ENCODE data around the gene UGT2B11.

DNA sequence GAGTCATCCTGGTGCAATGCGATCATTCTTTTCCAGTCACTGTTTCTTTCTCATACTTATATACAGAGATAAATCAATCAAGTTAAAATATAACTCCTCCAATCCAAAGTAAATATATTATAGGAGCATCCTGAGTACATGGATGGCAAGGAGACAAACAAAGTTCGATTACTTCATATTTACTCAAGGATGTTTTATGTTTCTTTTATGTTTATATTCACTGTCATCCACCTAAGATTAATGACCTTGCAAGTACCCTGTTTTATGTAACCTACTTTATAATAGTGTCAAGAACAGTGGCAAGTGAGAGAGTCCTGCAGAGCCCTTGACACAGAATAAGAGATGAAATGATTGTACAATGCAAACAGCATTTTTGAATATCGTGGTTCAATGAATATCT, at the start of gene UGT2B11:
- TF ChIP-seq POLR2A (IDR thresholded peaks at IDR 0.05) = no peak
- TF ChIP-seq, protein P1, sequence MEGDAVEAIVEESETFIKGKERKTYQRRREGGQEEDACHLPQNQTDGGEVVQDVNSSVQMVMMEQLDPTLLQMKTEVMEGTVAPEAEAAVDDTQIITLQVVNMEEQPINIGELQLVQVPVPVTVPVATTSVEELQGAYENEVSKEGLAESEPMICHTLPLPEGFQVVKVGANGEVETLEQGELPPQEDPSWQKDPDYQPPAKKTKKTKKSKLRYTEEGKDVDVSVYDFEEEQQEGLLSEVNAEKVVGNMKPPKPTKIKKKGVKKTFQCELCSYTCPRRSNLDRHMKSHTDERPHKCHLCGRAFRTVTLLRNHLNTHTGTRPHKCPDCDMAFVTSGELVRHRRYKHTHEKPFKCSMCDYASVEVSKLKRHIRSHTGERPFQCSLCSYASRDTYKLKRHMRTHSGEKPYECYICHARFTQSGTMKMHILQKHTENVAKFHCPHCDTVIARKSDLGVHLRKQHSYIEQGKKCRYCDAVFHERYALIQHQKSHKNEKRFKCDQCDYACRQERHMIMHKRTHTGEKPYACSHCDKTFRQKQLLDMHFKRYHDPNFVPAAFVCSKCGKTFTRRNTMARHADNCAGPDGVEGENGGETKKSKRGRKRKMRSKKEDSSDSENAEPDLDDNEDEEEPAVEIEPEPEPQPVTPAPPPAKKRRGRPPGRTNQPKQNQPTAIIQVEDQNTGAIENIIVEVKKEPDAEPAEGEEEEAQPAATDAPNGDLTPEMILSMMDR (IDR thresholded peaks at IDR 0.05) = no peak

All from adrenal gland (tissue), 5 donors.